Activated T-cell treated with anti-CD3 and anti-CD28 coated beads, Interleukin-2, amount 50 U/mL, for 72 hours (primary cell): ENCODE data around the gene CTSD. TPM values are rescaled to one million over a fixed set of nuclear protein-coding genes. Genes with fewer than 3 reads are reported as not detected.

Experiments
- ATAC-seq, 2 donors: fragments of 150-1000 bp; cut with Tn5 transposase; replicated peaks in 1 of 2; 2 replicates each; pipeline ENCODE4 v1.10.0; 2021; ENCODE audit warnings: moderate library complexity in 2 of 2, mild to moderate bottlenecking in 1 of 2
- DNase-seq, 2 donors: peaks; one replicate each; pipeline ENCODE4 v3.0.0; 2021 to 2022; ENCODE audit warnings: mixed read lengths in 1 of 2
- H3K27ac Mint-ChIP-seq: one replicate; pipeline ENCODE4 v1.8.0; 2022; ENCODE audit warnings: mild to moderate bottlenecking, moderate library complexity, mixed read lengths
- H3K27me3 Mint-ChIP-seq: one replicate; pipeline ENCODE4 v1.8.0; 2022; ENCODE audit warnings: low read depth, mixed read lengths
- H3K36me3 Mint-ChIP-seq, 2 donors: one replicate each; pipeline ENCODE4 v1.8.0; 2022; ENCODE audit warnings: mixed read lengths in 2 of 2, mild to moderate bottlenecking in 1 of 2; ENCODE audit not compliant: insufficient read depth in 2 of 2
- H3K4me1 Mint-ChIP-seq: one replicate; pipeline ENCODE4 v1.8.0; 2022; ENCODE audit warnings: low read depth, mixed read lengths
- H3K4me3 Mint-ChIP-seq, 2 donors: one replicate each; pipeline ENCODE4 v1.8.0; 2022; ENCODE audit warnings: mild to moderate bottlenecking in 2 of 2, mixed read lengths in 2 of 2, moderate library complexity in 2 of 2
- H3K9me3 Mint-ChIP-seq, 2 donors: one replicate each; pipeline ENCODE4 v1.8.0; 2022; ENCODE audit warnings: mixed read lengths in 2 of 2
- total RNA-seq, 2 donors: library from RNA; stranded (reverse); gene quantifications; one replicate each; pipeline ENCODE4 v1.2.3, GENCODE V29; 2022

The CTSD gene
- total RNA-seq, 2 donors from 2014 or later, result 56.2 to 66.9 TPM

DNA sequence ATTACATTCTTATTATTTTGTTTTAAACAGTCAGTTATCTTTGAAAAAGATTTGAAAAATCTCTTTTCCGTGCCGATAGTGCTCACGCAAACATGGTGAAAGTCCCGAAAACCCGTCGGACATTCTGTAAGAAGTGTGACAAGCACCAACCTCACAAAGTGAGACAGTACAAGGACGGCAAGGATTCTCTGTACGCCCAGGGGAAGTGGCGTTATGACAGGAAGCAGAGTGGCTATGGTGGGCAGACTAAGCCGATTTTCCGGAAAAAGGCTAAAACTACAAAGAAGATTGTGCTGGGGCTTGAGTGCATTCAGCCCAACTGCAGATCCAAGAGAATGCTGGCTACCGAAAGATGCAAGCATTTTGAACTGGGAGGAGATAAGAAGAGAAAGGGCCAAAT is 28.7 kb upstream of the CTSD start:
- ATAC-seq, result no peak
- H3K27ac Mint-ChIP-seq, result peak overlapping the region; percentile 84
- DNase-seq, result no peak
- peaks cover 0 to 3% of the 10 kb centered on the region in 2 donors for H3K36me3 Mint-ChIP-seq
- no peaks in the 10 kb centered on the region for H3K9me3 Mint-ChIP-seq
- H3K4me3 Mint-ChIP-seq, result peak overlapping the region; percentile 73 to 94
- H3K4me1 Mint-ChIP-seq, result peaks cover 5% of the 10 kb centered on the region
- H3K27me3 Mint-ChIP-seq, result peaks cover 11% of the 10 kb centered on the region

DNA sequence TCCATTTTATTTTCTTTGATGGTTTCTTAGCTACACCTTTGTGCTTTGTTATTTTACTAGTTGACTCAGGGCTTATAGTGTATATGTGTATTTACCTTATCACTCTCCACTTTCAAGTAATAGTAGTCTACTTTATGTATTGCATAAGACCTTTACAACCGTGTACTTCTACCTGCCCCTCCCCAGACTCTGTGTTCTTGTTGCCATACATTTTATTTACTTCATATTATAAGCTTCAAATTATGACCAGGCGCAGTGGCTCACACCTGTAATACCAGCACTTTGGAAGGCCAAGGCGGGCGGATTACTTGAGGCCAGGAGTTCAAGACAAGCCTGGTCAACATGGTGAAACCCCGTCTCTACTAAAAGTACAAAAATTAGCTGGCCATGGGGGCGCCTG is 28.2 kb upstream of the CTSD start:
- ATAC-seq, result no peak
- Mint-ChIP-seq H3K27ac (no peak overlapping the region), H3K36me3 (peaks cover 0 to 3% of the 10 kb centered on the region in 2 donors), H3K27me3 (peaks cover 7% of the 10 kb centered on the region), H3K4me1 (peaks cover 5% of the 10 kb centered on the region), H3K9me3 (no peaks in the 10 kb centered on the region), H3K4me3 (no peak overlapping the region)
- DNase-seq, result no peak

DNA sequence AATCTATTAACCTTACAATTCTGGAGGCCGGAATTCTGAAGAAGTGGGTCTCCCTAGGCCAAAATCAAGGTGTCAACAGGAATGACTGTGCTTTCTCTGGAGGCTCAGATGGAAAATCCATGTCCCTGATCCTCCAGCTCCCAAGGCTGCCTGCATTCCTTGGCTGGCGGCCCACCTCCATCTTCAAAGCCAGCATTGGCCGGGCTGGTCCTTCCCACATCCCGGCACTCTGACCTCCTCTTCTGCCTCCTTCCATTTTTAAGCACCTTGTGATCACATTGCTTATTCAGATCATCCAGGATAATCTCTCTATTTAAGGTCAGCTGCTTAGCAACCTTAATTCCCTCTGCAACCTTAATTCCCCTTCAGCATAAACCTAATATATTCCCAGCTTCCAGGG is 22.7 kb upstream of the CTSD start:
- H3K27me3 Mint-ChIP-seq, result peaks cover 7% of the 10 kb centered on the region
- H3K4me1 Mint-ChIP-seq, result no peaks in the 10 kb centered on the region
- no peaks in the 10 kb centered on the region for H3K36me3 Mint-ChIP-seq
- no peak overlapping the region for H3K4me3 Mint-ChIP-seq
- H3K27ac Mint-ChIP-seq, result no peak overlapping the region
- DNase-seq (no peak), ATAC-seq (no peak)
- no peaks in the 10 kb centered on the region for H3K9me3 Mint-ChIP-seq

DNA sequence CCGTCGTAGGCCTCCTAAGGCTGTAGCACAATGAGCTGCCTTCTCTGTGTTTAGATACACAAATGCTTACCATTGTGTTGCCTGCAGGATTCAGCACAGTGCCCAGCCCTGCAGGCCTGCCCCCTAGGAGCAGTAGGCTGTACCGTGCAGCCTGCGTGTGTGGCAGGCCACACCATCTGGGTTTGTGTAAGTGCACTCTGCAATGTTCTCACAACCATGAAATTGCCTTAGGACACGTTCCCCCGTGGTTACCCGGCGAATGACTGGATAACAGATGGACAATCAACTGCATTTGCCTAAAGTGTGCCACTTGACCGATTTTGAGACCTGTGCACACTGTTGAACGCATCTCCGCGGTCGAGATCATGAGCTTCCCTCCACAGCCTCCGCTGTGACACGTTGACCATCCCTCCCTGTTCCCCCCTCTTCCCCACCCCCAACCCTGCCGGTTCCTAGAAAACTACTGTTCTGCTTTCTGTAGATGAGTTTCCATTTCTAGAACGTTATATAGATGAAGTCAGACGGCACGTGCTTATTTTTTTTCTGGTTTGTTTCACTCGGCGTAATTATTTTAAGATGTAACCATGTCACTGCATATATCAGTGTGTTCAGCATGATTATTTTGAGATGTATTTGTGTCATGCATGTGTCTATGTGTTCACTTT is 22.2 kb upstream of the CTSD start:
- Mint-ChIP-seq H3K27ac (no peak overlapping the region), H3K9me3 (no peaks in the 10 kb centered on the region), H3K27me3 (peaks cover 7% of the 10 kb centered on the region), H3K36me3 (no peaks in the 10 kb centered on the region), H3K4me3 (no peak overlapping the region), H3K4me1 (no peaks in the 10 kb centered on the region)
- ATAC-seq (no peak), DNase-seq (no peak)

DNA sequence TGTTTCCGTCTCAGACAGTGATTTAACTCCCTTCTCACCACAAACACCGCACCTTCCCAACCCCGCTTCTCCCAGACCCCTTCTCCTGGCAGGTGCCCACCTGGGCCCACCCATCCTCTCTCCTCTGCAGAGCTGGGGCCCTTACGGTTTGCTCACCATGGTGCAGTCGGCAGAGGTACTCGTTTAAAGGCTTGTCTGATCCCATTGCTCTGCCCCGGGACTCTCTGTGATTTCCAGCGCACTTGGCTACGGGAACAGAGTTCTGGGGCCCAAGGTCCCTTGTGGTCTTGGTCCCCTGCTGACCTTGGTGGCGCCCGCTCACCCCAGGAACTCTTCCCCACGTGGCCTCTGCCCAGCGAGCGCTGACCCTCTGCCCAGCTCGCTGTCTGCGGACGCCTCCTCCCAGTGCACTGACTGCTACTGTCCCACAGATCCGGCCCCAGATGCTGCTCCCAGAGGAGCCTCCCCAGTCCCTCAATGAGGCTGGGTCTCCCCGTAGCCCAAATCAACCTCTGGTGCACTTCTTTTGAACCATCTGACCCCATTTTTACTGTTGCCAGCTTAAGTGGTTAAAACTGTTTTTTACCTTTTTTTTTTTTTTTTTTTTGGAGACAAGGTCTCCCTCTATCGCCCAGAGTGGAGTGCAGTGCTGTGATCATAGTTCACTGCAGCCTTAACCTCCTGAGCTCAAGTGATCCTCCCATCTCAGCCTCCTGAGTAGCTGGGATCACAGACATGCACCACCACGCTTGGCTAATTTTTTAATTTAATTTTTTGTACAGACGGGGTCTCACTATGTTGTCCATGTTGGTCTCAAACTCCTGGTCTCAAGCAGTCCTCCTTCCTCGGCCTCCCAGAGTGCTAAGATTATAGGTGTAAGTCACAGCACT is 21.3 kb upstream of the CTSD start:
- H3K27ac Mint-ChIP-seq, result no peak overlapping the region
- H3K36me3 Mint-ChIP-seq, result no peaks in the 10 kb centered on the region
- no peak for DNase-seq
- no peak overlapping the region for H3K4me3 Mint-ChIP-seq
- H3K9me3 Mint-ChIP-seq, result no peaks in the 10 kb centered on the region
- H3K27me3 Mint-ChIP-seq, result peaks cover 2% of the 10 kb centered on the region
- H3K4me1 Mint-ChIP-seq, result no peaks in the 10 kb centered on the region
- ATAC-seq, result no peak

DNA sequence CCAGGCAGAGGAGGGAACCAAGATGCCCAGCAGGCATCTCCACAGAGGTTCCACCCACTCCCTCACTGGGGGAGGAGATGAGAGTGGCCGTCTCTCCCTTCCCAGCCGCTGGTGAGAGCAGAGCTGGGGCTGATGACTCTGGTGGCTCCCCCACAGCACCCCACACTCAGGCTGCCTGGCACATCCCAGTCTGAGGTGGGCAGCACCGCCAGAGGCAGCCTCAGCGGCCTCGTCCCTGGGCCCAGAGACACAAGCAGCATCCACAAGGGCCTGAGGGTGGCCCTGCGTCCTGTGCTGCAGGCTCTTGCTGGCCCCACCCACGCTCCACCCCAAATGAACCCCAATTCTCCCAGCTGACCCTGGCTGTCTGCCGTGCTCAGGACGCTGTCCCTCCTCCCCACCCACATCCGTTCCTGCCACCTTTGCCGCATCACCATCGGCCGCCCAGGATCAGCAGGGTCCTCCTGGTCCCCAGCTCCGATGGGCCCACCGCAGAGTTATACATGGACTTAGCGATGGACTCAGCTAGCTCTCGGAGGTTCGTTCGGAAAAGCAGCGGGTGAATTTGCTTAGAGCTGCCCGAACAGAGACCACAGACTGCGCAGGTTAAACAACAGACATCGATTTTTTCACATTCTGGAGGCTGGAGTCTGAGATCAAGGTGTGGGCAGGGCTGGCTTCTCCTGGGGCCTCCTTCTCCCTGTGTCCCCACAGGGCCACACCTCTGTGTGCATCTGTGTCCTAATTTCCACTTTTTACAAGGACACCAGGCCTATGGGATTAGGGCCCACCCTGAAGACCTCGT is 20.2 kb upstream of the CTSD start:
- H3K4me1 Mint-ChIP-seq, result no peaks in the 10 kb centered on the region
- peaks cover 6% of the 10 kb centered on the region for H3K27me3 Mint-ChIP-seq
- no peak overlapping the region for H3K4me3 Mint-ChIP-seq
- ATAC-seq (no peak), DNase-seq (no peak)
- no peaks in the 10 kb centered on the region for H3K9me3 Mint-ChIP-seq
- no peak overlapping the region for H3K27ac Mint-ChIP-seq
- no peaks in the 10 kb centered on the region for H3K36me3 Mint-ChIP-seq

DNA sequence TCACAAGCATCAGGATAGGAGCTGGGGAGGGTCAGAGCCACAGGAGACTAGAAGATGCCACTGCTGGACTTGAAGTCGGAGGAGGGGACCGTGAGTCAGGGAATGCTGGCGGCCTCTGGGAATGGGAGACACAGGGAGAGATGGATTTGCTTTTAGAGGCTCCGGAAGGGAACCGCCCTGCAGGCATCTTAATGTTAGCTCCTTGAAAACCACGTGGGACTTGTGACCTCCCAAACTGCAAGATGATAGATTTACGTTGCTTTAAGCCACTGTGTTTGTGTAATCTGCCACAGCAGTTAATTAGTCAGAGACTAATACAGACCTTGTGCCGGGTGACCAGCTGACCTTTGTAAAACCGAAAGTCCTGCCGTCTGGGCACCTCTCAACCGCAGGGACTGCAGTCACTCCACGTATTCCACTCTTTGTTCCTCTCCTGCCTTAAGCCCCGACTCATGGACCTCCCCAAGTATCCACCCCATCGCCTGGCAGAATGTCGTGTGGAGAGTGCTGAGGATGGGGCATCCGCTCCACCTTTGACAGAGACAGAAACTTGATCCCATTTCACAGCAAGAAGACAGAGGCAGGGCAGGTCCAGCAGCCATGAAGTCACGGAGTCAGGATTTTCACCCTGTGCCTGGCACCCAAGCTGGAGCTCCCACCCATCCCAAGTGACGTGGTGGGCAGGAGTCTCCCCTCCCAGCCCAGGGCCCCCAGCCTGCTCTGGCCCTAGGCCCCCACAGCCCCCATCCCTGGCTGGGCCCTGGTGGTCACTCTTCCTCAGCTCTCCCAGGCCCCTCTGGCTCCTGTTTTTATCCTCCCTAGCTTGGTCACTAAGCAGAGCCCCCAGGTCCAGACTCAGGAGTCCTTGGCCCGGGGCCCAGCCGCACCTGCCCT is 19.4 kb upstream of the CTSD start:
- H3K27me3 Mint-ChIP-seq, result peaks cover 6% of the 10 kb centered on the region
- H3K4me1 Mint-ChIP-seq, result no peaks in the 10 kb centered on the region
- no peaks in the 10 kb centered on the region for H3K9me3 Mint-ChIP-seq
- H3K36me3 Mint-ChIP-seq, result no peaks in the 10 kb centered on the region
- H3K27ac Mint-ChIP-seq, result no peak overlapping the region
- DNase-seq (no peak), ATAC-seq (no peak)
- H3K4me3 Mint-ChIP-seq, result no peak overlapping the region

DNA sequence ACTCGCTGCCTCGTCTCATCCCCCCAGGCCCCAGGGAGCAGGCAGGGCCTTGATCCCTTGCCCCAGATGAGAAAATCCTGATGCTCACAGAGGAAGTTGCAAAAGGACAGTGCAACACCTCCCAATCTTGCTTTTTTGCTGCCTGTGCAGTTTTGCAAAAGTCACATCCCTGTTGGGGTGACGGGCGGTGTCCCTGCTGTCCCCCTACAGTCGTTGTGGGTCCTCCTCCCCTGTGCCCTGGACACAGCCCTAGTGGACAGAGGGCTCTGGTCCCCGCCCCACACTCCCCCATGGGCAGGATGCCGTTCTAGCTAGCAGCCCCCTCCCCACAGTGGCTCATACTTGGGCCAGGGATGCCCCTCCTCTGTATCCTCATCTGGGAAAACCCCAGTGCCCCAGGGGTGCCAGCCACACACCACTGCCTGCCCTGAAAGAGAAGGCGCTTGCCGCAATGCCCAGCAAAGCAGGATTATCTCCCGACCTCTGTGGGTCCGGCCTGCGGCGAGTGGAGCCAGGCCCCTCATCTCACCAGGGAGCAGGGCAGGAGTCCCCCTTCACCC is 18.4 kb upstream of the CTSD start:
- Mint-ChIP-seq H3K27ac (no peak overlapping the region), H3K27me3 (peaks cover 6% of the 10 kb centered on the region), H3K4me3 (no peak overlapping the region), H3K9me3 (no peaks in the 10 kb centered on the region), H3K36me3 (no peaks in the 10 kb centered on the region), H3K4me1 (no peaks in the 10 kb centered on the region)
- ATAC-seq (no peak), DNase-seq (no peak)

DNA sequence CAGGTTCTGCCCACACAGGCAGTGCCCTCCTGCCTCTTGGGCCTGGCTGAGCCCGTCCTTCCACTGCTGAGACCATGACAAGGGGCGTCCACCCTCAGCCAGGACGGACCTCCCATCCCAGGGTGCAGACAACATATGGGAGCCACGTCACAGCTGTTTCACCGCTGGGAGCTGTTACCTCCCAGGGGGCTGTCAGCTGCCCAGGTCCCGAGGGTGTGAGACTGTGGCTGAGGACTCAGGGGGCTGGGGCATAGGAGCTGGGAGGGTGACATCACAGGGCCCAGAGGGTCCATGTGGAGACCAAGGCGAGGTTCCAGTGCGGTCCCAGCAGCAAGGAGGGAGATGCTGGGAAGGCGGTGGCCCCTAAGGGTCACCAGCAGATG is 17.9 kb upstream of the CTSD start:
- Mint-ChIP-seq H3K9me3 (no peaks in the 10 kb centered on the region), H3K27me3 (peaks cover 6% of the 10 kb centered on the region), H3K27ac (no peak overlapping the region), H3K4me1 (no peaks in the 10 kb centered on the region), H3K36me3 (no peaks in the 10 kb centered on the region), H3K4me3 (no peak overlapping the region)
- ATAC-seq (no peak), DNase-seq (no peak)

DNA sequence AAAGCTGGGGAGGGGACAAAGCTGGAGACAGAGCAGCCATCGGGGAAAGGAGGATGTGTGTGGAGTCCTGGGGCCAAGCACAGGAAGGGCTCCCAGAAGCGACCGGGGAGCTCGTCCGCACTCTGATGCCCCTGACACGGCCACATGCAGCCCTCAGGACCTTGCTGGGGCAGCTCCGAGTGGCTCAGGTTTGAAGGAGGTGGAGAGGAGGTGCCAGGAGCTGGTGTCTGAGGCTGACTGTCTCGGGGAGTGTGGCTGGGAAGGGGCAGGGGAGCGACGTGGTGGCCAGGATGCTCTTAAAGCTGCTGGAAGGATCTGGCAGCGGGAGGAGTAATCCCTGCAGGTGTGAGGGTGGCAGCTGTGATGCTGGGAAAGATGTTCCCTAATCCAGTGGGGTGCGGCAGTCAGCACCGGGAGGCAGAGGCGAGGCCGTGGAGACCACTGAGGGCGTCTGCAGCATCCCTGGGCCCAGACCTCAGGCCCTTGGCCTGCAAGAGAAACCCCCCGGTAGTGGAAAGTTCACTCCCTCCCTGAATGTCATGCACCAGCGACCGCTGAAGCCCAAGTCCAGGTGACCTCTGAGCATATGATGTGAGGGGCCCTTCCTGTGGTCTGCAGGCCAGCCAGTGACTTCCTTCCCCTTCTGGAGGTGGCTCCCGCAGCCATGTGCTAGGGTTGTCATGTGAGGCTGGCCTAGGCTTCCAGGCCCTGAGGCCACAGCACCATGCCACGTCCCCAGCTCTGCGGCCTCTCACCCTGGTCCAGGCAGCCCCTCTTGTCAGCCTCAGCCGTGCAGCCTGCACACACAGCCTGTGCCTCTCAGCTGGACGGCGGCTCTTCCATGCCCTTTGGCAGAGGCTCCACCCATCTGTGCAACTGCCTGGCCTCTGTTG is 17.2 kb upstream of the CTSD start:
- no peak overlapping the region for H3K27ac Mint-ChIP-seq
- H3K4me1 Mint-ChIP-seq, result no peaks in the 10 kb centered on the region
- H3K9me3 Mint-ChIP-seq, result no peaks in the 10 kb centered on the region
- no peaks in the 10 kb centered on the region for H3K36me3 Mint-ChIP-seq
- no peak overlapping the region for H3K4me3 Mint-ChIP-seq
- H3K27me3 Mint-ChIP-seq, result peaks cover 6% of the 10 kb centered on the region
- ATAC-seq (no peak), DNase-seq (no peak)

DNA sequence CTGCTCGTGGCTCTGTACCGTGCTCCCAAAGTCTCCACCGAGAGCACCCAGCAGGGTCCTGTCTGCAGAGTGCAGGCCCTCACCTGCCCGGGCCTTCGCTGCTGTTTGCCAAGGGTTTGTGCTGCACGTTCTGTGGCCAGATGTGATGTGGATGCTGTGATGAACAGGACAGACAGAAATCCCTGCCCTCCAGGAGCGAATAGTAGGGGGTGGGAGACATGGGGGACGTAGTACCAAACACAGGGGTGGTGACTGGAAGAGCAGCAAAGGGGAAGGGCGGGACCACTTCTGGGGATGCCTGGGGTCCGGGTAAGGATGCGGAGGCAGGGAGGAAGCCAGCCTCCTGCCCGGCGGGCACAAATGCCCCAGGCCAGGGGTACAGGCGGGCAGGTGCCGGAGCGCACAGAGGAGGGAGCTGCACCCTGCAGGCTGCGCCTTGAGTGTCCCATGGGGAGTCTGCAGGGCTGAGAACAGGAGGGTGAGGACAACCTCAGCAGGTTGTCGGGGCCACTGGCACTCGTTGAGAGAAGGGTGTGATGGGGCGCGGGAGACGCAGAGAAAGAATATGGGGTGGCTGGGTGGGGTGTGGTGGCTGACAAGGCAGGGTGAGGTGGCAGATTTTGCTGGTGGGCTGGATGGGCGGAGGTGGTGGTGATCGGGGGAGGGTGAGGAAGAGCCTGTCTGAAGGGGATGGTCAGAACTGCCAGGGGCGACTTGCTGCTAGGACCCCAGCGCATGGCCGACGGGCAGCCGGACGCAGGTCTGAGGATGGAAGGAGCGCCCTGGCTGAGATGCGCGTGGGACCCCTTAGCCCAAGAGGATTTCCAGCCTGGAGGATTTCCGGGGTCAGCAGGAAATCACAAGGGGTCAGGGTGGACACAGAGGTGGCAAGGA is 16.3 kb upstream of the CTSD start:
- Mint-ChIP-seq H3K9me3 (no peaks in the 10 kb centered on the region), H3K27ac (no peak overlapping the region), H3K4me1 (no peaks in the 10 kb centered on the region), H3K27me3 (peaks cover 6% of the 10 kb centered on the region), H3K36me3 (no peaks in the 10 kb centered on the region), H3K4me3 (no peak overlapping the region)
- DNase-seq (no peak), ATAC-seq (no peak)
